Ammon's horn (tissue), 1 donor: ENCODE measurements around the gene CC2D2A.

Experiments used
- DNase-seq: peaks from one replicate; pipeline ENCODE4 v3.0.0-alpha.2; 2016; ENCODE audit warnings: low spot score

The CC2D2A gene

GRCh38 chr4:15469402-15470127 is at the start of gene CC2D2A:
CC2D2A (plus strand) TSS chr4:15469882; CDS start chr4:15475933, 6,051 bp downstream.
- peak; percentile 58 for DNase-seq

DNA sequence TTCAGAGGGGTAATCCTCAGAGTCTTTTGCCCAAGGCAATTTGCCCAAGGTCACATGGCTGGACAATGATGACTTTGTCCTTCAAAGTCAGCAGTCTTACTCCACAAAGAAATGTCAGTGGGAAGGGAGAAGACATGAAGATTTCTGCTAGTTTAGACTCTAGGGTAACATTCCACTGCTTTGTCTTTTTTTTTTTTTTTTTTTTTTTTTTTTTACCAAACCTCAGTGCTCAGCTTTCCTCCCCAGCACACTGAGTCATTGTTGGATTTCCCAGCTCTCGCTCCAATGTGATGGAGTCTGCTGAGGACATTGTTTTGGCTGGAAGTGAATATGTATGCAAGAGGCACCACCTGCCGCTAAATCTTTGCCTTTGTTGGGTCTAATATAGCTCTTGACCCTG is 49.0 kb upstream of the CC2D2A start:
- DNase-seq, result peak; percentile 73

- no peak for DNase-seq
These were observed 46.4 kb upstream of the CC2D2A start for GRCh38 chr4:15423285-15423711.

GRCh38 chr4:15425520-15425919 is 44.2 kb upstream of the CC2D2A start:
- no peak for DNase-seq

DNA sequence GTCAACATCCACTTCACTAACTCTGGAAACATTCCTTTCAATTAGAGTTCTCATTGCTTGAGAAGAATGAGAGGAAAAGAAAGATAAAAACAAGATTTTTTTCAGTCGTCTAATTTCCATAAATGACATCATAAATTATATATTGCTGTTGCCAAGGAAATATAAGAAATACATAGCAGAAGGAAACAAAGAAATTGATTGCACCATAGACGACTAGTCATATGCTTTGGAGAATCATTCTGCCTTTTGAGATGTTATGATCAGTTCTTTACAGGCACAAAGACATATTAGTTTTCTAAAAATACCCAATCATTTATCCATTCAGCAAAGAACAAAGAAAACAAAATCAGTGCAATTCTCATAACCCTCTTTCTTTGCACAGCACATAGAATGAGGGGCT is 42.5 kb upstream of the CC2D2A start:
- no peak for DNase-seq

DNA sequence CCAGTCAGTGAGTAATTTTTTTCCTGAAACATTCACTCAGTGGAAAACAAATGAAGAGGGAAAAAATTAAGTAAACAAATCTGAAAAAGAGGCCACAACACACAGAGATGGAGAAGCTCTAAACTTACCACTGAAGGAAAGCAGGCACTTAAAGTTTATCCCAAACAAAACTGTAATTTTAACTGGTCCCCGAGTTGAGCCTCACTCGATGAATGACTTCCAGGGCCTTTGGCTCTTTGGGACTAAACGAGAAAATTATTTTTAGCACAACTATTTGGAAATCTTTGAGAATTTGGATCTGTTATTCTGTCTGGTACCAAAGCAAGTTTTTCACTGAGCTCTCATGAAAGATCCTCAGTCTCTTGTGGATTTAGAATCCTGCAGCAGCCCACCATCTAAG is 42.0 kb upstream of the CC2D2A start, which contains the start of gene C1QTNF7:
C1QTNF7 (plus strand) TSS at position 333 of the 400 bp plus-strand sequence. CDS start 7,711 bp downstream, outside the sequence.
- DNase-seq, result no peak

DNA sequence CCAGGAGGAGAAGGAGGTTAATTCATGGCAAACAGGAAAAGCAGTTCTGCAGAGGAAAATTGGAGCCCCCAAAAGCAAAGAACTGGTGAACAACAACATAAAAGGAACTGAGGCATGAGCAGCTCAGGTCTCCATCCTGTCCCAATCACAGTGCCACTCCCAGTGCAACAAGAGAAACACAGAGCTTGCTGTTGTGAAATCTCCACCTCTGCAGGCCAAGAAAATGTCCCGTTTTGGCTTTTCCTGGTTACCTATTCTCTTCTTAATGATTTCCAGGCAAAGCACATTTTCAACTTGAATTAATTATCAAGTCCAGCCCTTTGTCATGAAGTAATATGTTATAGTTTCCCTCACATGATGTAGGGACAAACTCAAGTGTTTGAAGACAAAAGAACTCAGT is 41.1 kb upstream of the CC2D2A start:
- DNase-seq, result no peak

DNA sequence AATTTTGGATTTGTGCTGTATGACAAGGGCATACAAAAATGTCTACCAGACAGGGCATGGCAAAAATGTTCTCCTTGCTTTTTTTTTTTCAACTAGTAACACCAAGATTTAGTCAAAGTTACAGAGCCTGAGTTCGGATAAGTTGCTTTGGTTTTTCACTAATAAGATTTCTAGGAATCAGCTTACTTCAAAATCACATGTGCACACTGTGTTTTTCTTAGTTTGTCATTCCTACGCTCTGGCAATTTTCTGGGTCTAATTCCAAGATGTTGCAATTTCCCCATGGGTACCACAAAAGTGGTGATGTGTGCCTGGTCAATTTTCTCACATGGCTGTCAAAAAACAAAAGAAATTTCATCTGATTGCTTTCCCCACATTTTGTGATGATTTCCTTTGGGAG is 35.6 kb upstream of the CC2D2A start:
- DNase-seq, result no peak

- DNase-seq, result no peak
These were observed 35.0 kb upstream of the CC2D2A start for GRCh38 chr4:15434676-15435075.

DNA sequence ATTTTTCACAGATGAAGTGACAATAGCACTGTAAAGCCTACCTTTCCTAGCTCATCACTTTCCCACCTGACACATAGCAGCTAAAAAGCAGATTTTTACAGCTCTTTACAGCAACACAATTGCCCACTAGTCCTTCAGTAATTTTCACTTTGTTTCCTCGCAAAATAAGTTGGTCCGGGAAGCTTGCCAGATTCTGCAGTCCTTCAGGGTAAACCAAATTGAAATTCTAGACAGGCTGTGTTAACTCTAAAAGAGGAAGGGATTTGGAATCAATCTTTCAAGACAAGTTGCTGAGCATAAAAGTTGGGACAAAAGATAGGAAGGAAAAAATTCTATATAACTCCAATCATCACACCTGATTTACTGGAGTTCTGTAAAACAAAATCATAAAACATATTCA is 33.2 kb upstream of the CC2D2A start:
- peak; percentile 64 for DNase-seq

- no peak for DNase-seq
These were observed 30.6 kb upstream of the CC2D2A start for GRCh38 chr4:15438939-15439524.

DNA sequence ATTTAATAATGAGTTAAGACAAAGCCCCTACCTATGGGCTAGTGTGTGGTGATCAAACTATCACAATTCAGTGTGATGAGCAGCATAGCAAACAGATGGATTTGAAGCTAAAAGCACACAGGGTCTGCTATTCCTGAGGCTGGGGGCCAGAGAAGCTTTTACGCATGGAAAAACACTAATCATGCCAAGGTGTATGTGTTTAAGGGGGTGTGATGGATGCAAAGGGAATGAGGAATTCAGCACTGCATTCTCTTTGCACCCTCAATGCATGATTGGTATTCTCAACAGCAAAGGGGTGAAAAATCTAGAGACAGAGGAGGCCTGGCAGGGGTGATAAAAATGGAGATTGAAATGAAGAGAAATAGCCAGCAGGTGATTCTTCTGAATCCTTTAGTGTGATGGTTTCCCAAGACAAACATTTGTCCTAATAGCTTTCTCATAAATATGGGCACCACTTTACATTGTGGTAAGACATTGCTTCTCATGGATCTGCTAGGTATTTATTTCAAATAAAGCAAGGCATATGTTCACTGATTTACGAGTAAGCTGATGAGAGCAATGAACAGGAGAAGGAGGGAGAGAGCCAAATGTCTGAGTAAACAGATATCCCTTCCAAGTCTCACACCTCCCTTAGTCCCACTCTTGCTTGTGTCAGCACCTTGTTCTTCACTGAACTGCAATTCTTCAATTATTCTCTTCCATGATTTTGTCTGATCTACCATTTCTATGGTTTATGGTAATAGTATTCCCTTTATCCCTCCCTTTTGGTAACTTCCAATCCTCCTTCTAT is 26.1 kb upstream of the CC2D2A start:
- DNase-seq, result no peak

DNA sequence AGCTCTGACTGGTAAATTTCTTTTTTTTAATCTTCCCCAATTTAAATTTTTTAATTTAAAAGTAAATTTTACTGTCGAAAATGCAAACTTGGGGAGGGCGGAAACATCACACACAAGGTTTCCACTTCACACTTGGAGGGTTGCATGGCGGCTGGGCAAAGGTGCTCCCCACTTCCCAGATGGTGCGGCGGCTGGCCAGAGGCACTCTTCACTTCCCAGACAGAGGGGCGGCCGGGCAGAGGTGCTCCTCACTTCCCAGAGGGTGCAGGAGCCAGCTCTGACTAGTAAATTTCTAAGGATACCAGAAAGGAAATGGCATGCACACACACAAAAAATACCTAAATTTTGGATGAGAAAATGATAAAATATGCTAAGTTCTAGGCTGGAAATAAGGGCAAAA is 25.4 kb upstream of the CC2D2A start:
- no peak for DNase-seq

DNA sequence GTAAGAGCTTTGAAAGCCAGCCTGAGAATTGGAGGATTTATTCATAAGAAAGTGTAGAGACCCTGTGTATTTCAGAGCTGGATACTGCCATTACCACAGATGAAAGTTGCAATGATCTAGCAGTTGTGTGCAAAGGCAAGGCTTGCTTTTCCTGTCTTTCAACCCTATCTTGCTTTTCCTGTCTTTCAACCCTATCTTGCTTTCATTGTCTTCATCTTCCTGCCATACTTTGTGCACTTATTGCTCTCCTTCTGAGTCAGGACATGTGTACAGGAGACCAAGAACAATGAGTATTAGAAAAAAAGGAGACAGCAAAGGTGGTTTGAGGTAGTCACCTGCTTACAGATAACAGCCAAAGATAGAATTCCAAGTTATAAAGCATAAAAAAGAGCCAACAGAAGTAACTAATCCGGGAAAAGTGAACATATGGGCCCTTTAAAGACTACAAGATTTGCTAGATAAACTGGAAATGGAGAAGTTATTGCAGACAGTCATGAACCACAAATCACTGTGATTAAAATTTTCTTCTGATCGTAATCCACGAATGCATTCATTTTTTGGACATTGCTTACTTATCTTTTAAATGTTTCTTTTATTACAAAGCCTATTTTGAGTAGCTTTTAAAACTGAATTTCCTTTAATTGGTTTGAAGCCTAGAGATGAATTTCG is 24.7 kb upstream of the CC2D2A start:
- DNase-seq, result no peak

- DNase-seq, result peak; percentile 24
These were observed 18.4 kb upstream of the CC2D2A start for GRCh38 chr4:15451181-15451865.

- no peak for DNase-seq
These were observed 17.6 kb upstream of the CC2D2A start for GRCh38 chr4:15451866-15452765.

DNA sequence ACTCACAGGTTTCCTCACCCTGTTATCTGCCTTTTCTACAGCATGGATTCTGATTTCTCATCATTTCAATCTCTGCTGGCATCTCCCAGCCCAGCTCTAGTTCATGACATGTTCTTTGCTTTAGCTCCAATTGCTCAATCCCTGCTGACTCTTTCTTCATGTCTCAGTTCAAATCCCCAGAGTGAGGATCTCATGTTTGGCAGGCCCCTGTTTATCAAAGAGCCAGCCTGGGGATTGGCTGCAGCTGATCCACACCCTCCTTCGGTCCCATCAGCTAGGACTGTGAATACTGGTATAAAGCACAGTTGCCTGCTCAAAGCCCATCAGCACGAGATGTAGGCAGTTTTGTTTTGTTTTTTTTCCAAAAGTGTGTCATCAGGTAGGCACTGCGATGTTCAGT is 14.4 kb upstream of the CC2D2A start:
- no peak for DNase-seq

GRCh38 chr4:15457406-15458201 is 12.1 kb upstream of the CC2D2A start:
- DNase-seq, result peak; percentile 69

DNA sequence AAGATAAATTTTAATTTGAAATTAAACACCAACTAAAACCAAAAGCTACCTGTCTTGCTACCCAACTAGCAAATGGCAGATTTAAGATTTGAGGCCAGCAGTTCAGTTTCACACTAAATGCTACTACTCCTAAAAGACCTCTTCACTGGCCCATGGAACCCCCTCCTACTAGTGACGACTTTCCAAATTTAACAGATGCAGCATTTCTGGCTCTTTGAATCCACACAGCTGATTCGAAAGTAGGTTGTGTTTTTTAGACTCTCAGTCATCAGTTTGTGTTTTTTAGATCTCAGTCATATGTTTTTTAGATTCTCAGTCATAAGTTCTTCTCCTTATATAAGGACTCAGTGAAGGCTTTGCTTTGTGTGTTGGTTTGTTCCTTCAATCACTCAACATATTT is 11.1 kb upstream of the CC2D2A start:
- DNase-seq, result no peak

DNA sequence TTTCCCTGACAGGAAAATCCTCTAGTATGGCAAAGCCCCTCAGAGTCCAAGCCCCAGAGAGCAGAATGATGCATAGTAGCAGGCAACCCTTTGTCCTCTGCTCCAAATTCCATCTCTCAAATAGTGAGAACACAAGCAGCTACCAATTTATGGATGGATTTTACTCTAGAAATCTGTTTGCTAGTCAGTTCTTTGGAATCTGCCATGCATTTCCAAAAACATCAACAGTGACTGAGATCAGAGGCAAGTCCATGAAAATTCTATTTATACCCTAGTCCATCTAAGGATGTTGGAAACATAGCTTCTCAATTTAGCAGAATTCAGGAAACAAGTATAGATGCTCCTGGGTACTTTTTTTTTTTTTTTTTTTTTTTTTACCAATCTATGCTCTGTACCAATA is 10.0 kb upstream of the CC2D2A start:
- no peak for DNase-seq
